ENCODE data around the gene DYNAP. TPM values are rescaled to one million over a fixed set of nuclear protein-coding genes. Genes with fewer than 3 reads are reported as not detected.

The DYNAP gene
- total RNA-seq, 1 donor from 2014 or later = not detected

DNA sequence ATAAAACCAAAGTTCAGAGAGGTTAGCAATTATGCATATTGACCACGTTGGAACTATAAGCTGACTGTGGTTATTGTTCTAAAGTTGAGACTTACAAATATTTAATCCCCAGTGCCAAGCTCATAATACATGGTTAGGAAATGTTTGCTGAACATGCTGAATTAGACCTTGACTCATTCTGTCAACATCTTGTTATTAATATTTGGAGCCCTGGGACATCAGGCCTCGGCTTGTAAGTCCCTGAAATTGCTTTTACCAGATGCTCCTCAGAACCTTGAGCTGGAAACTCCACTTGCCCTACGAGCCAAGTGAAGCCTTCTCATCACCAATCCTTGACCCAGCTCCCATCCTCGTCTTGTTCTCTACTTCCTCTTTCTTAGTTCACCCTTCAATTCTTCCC lies 21.2 kb downstream of the DYNAP start:
- Histone ChIP-seq H3K27me3 (ENCODE audit: control insufficient read depth, insufficient read depth, low read length) (no peaks in the 10 kb centered on the region), H3K36me3 (ENCODE audit: control insufficient read depth, insufficient read depth, low read length) (no peaks in the 10 kb centered on the region), H3K4me3 (ENCODE audit: low read depth, low read length) (no peak overlapping the region)
- TF ChIP-seq, protein P1, sequence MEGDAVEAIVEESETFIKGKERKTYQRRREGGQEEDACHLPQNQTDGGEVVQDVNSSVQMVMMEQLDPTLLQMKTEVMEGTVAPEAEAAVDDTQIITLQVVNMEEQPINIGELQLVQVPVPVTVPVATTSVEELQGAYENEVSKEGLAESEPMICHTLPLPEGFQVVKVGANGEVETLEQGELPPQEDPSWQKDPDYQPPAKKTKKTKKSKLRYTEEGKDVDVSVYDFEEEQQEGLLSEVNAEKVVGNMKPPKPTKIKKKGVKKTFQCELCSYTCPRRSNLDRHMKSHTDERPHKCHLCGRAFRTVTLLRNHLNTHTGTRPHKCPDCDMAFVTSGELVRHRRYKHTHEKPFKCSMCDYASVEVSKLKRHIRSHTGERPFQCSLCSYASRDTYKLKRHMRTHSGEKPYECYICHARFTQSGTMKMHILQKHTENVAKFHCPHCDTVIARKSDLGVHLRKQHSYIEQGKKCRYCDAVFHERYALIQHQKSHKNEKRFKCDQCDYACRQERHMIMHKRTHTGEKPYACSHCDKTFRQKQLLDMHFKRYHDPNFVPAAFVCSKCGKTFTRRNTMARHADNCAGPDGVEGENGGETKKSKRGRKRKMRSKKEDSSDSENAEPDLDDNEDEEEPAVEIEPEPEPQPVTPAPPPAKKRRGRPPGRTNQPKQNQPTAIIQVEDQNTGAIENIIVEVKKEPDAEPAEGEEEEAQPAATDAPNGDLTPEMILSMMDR (IDR thresholded peaks at IDR 0.05; ENCODE audit: insufficient read depth, low read length, severe bottlenecking) = no peak
- FAIRE-seq = peak; percentile 82
- DNase-seq (ENCODE audit: low read depth) = peak; percentile 94

GRCh38 chr18:54613174-54613573 lies 22.1 kb downstream of the DYNAP start:
- no peak for FAIRE-seq
- TF ChIP-seq, protein P1 (IDR thresholded peaks at IDR 0.05; ENCODE audit: insufficient read depth, low read length, severe bottlenecking) = no peak
- no peak overlapping the region for H3K4me3 ChIP-seq (ENCODE audit: low read depth, low read length)

DNA sequence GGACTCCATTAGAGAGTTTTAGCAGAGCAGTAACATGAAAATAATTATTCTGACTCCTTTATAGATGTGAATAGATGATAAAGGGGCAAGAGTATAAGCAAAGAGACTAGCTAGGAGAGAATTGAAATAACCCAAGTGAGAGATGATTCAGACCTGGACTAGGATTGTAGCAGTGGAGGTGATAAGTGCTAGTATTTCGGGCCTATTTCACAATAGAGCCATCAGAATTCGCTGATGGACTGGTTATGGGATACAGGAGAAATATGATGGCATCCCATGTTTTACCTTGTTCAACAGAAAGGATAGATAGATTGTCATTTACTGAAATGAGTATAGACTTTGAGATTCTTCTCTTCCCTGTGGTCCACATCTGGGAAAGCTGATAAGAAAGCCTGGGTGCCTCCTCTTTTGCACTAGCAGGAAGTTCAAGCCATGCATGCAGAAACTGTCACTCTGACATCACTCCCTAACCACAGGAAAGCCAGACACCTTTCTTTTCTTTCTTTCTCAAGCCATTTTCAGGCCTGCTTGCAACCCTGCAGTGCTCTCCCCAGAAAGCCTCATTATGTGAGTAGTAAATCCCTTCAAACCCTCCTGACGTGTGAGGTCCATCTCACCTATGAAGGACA lies 25.3 kb downstream of the DYNAP start:
- TF ChIP-seq, protein P1 (IDR thresholded peaks at IDR 0.05; ENCODE audit: insufficient read depth, low read length, severe bottlenecking) = no peak
- H3K27me3 ChIP-seq (ENCODE audit: control insufficient read depth, insufficient read depth, low read length) = no peaks in the 10 kb centered on the region
- DNase-seq (ENCODE audit: low read depth) (peak; percentile 52), FAIRE-seq (no peak)
- H3K4me3 ChIP-seq (ENCODE audit: low read depth, low read length) = no peak overlapping the region
- no peaks in the 10 kb centered on the region for H3K36me3 ChIP-seq (ENCODE audit: control insufficient read depth, insufficient read depth, low read length)

More at GRCh38 chr18:54613174-54613573, 22.1 kb downstream of the DYNAP start:
- DNase-seq (ENCODE audit: low read depth) = no peak
- Histone ChIP-seq H3K27me3 (ENCODE audit: control insufficient read depth, insufficient read depth, low read length) (no peaks in the 10 kb centered on the region), H3K36me3 (ENCODE audit: control insufficient read depth, insufficient read depth, low read length) (no peaks in the 10 kb centered on the region)

- no peak for FAIRE-seq
- Histone ChIP-seq H3K4me3 (ENCODE audit: low read depth, low read length) (no peak overlapping the region), H3K27me3 (ENCODE audit: control insufficient read depth, insufficient read depth, low read length) (no peaks in the 10 kb centered on the region), H3K36me3 (ENCODE audit: control insufficient read depth, insufficient read depth, low read length) (no peaks in the 10 kb centered on the region)
- TF ChIP-seq, protein P1 (IDR thresholded peaks at IDR 0.05; ENCODE audit: insufficient read depth, low read length, severe bottlenecking) = no peak
- DNase-seq (ENCODE audit: low read depth) = no peak
These were observed 31.0 kb downstream of the DYNAP start for GRCh38 chr18:54622084-54622483.

DNA sequence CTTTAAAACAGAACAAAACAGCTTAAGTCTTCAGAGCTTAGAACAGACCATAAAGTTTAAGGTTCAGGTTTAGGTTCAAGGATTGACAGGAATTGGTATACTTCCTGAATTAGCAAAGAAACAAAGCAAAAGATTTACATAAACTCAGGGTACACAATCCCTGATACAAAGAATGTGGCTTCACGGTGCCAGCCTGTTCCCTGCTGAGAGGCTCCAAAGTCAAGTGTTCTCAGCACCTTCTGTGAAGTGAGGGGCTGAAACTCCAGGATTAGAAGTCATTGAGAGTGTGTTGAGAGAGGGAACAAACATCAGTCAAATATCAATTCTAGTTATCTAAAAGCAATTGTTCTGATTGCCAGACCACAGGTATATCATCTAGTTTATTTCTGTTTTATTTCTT lies 35.7 kb downstream of the DYNAP start:
- Histone ChIP-seq H3K27me3 (ENCODE audit: control insufficient read depth, insufficient read depth, low read length) (no peaks in the 10 kb centered on the region), H3K4me3 (ENCODE audit: low read depth, low read length) (no peak overlapping the region), H3K36me3 (ENCODE audit: control insufficient read depth, insufficient read depth, low read length) (no peaks in the 10 kb centered on the region)
- DNase-seq (ENCODE audit: low read depth) (no peak), FAIRE-seq (no peak)
- TF ChIP-seq, protein P1 (IDR thresholded peaks at IDR 0.05; ENCODE audit: insufficient read depth, low read length, severe bottlenecking) = no peak

- FAIRE-seq (no peak), DNase-seq (ENCODE audit: low read depth) (peak; percentile 72)
- H3K27me3 ChIP-seq (ENCODE audit: control insufficient read depth, insufficient read depth, low read length) = no peaks in the 10 kb centered on the region
- no peaks in the 10 kb centered on the region for H3K36me3 ChIP-seq (ENCODE audit: control insufficient read depth, insufficient read depth, low read length)
- H3K4me3 ChIP-seq (ENCODE audit: low read depth, low read length) = no peak overlapping the region
- TF ChIP-seq, protein P1 (IDR thresholded peaks at IDR 0.05; ENCODE audit: insufficient read depth, low read length, severe bottlenecking) = no peak
These were observed 39.9 kb downstream of the DYNAP start for GRCh38 chr18:54630963-54631362.

Measured in bronchial epithelial cell (primary cell).